Measurements from ENCODE around the gene WNT11. TPM values are rescaled to one million over a fixed set of nuclear protein-coding genes. Genes with fewer than 3 reads are reported as not detected.
A peak's percentile ranks its signal among the peaks of the same experiment; 100 is the strongest.

Gene WNT11
- polyA plus RNA-seq (ENCODE audit: insufficient read length in 4 of 4), result 10 to 100 TPM; 17.3 to 22.7 (median 20.8) TPM

DNA sequence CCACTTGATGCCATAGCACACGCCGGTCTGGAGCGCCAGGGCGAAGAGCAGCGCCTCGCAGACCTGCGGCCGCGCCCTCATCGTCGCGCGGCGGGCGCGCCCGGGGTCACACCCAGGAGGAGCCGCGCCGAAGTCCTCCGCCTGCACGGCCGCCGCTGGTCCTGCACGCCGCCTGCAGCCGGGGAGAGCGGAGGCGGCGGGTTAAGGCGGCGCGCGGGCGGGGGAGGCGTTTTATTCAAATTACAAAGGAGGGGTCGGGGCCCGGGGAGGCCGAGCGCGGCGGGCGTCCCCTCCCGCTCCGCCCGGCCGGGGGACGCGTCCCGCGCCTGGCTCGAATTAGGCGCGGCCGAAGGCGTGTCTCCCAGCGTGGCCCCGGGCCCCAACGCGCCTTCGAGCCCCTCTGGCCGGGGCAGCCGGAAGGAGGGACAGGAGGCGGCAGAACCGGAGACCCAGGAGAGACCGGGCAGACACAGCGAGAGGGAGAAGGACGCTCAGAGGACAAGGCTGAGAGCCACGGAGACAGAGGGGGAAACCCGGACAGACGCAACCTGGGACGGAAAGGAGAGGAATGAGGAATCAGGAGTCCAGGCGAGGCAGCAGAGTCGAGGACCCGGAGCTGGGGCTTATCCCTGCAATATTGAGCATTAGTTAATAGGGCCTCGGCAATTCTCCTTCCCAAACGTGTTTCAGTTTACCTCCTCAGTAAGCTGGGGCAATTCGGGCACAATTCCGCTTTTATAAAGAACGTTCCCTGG, at the start of gene WNT11:
WNT11 (minus strand) TSS at position 176 of the 755 bp plus-strand sequence; CDS start at position 81, 95 bp downstream.
- peak in 1 of 4 donors; percentile 36 for DNase-seq (ENCODE audit: low read depth in 4 of 4, low spot score in 2 of 4)

- DNase-seq (ENCODE audit: low read depth in 4 of 4, low spot score in 2 of 4), result no peak
Observed at GRCh38 chr11:76253416-76253815, 47.1 kb upstream of the WNT11 start.

DNA sequence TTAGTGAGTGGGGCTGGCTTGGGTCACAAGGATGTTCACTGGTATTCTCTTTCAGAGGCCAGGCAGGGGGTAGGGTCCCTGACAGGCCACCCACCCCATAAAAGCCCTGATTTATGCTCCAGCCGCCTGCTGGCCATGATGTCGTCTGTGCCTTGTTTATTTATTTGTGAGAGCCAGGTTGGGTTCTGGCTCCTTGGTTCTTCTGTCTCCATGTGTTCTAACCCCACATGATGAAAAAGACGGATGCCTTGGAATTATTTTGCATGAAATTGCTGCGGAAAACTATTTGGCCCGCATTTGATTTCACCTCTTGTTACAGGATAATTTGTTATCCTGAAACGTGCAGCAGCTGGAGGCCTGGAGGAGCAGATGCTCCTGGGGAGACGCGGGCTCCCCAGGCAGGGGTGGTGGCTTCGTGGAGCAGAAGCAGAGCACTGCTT, 46.3 kb upstream of the WNT11 start:
- no peak for DNase-seq (ENCODE audit: low read depth in 4 of 4, low spot score in 2 of 4)

DNA sequence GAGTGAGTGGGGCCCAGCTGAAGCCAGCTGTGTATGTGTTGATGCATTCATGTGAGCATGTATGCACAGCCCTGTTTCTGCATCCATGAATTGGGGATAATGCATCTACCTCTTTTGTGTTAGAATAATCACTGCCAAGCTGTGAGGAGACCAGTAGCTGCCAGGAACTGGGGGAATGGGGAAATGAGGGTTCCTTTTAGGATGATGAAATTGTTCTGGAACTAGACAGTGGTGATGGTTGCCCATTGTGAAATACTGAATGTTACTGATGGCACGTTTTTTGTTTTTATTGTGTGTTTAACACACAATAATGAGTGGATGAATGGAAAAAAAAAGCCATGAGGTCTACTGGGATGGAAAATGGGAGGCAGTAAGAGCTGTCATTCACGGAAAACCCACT, 45.3 kb upstream of the WNT11 start:
- no peak for DNase-seq (ENCODE audit: low read depth in 4 of 4, low spot score in 2 of 4)

GRCh38 chr11:76251226-76251575, 44.9 kb upstream of the WNT11 start:
- no peak for DNase-seq (ENCODE audit: low read depth in 4 of 4, low spot score in 2 of 4)

DNA sequence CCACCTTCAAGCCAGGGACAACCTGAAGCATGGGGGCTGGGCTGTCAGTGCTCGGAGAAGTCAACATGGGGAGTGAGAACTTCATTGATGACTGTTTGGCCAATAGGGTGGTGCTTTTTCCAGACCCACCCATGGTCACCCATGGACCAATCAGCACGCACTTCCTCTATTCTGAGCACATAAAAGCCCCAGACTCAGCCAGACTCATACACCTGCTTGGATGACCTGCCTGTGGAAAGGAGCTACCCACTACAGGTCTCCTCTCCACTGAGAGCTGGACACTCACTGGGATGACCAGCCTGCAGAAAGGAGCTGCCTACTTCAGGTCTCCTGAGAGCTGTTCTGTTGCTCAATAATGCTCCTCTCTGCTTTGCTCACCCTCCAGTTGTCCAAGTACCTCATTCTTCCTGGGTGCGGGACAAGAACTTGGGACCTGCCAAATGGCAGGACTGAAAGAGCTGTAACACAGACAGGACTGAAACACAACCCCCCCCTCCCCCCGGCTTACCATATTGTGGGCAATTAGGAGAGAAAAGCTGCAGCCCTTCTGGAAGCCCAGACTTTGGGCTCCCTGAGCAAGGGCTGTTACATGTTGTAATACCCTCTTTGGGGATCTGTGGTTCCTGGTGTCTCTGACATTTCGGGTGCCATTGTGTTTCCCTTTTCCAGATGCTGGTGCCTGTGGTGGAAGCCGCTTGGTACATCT, 44.4 kb upstream of the WNT11 start:
- DNase-seq (ENCODE audit: low read depth in 4 of 4, low spot score in 2 of 4), result no peak

DNA sequence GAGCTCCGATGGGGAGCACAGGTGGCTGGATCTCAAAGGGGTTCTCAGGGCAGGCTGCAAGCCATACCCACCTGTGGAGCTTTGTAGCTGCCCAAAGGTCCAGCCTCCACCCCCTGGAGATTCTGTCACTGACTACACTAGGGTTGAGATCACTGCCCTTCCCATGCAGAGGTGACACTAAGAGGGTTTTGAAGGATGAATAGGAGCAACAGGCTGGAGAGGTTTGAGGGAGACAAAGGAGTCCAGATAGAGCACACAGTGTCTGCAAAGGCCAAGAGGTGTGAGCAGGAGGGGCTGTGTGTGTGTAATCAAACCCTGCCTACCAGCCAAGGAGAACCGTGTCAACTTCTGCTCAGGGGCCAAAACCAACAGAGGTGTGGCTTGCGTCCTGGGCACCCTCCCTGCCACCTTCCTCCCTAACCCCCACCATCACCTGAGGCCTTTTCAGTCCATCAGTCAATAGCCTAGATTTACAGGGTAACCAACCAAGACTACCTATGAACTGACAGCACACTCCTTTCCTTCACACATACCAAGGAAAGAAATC, 43.0 kb upstream of the WNT11 start:
- no peak for DNase-seq (ENCODE audit: low read depth in 4 of 4, low spot score in 2 of 4)

DNA sequence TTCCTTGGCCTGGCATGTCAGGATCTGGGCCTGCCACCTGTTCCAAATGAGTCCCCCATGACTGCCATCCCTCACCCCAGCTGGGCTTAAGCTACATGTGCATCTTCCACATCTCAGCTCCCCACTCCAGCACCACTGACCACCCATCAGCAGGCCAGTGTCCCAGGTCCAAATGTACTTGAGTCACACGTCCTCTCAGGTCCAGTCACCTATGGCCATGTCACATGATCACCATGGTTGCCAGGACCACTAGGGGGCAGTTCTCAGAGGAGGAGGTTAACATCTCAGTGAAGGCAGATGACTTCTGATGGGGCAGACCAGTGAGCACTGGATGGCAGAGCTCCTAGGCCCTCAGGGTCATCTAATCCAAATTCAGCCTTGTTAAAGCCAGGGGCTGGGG, 41.9 kb upstream of the WNT11 start:
- DNase-seq (ENCODE audit: low read depth in 4 of 4, low spot score in 2 of 4), result no peak

DNA sequence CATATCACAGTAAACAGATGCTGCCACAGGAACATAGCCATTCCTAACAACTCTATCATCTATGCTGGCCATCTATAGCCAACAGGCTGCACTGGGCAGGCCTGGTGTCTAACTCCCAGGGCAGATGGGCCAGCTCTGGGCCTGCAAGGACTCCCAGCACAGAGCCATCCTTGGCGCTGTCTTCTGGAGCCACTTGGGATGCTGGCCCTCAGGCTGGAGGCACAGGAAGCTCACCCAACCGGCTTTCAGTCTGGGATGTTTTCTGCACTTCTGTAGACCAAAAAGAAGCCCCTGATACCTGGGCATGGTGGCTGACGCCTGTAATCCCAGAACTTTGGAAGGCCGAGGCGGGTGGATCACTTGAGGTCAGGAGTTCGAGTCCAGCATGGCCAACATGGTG, 40.8 kb upstream of the WNT11 start:
- no peak for DNase-seq (ENCODE audit: low read depth in 4 of 4, low spot score in 2 of 4)

DNA sequence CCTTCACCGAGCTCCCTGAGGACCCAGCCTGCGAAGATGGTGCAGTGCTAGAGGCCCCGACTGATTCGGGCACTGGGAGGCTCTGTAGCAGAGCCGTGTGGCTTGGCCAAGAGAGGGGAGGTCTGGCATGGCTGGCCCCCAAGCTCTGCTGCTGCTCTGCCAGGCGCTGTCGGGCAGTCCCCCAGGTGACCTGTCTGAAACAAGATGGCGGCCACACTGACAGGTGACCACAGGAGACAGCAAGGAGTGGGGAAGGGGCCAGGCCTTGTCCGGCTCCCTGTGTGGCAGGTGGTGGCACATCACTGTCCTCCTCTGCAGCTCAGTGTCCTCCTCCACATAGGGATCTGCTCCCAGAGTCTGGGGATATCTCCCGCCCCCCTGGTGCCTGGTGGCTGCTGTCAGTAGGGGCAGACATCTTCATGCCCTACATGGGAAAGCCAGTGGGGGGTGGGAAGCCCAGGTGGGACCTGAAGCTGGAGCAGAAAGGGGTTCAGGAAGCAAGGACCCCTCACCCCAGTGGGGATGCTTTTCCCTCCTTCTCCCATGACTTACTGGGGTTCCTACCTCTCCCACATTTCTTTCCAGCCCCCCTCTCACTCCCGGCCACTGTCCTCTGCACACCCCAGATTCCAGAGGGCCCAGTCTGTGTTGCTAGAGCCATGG, 40.1 kb upstream of the WNT11 start:
- no peak for DNase-seq (ENCODE audit: low read depth in 4 of 4, low spot score in 2 of 4)

DNA sequence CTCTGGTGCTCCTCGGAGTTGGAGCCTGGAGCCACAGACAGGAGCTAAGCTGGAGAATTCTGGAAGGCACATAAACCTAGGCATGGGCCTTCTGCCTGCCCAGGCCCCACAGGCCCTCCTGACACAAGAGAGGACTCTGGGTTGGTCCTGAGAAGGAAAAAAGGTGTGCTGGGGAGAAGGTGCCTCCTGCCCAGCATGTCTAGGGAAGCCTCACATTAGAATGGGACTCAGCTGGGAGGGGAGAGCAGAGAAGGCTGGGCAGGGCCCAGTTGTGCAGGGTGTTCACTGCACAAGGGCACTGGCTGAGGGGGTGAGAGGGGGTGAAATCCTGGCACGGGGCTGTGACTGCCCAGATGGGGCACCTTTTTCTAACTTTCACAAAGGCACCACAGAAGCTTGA, 39.4 kb upstream of the WNT11 start:
- DNase-seq (ENCODE audit: low read depth in 4 of 4, low spot score in 2 of 4), result no peak

- DNase-seq (ENCODE audit: low read depth in 4 of 4, low spot score in 2 of 4), result no peak
Observed at GRCh38 chr11:76244316-76244851, 38.1 kb upstream of the WNT11 start.

GRCh38 chr11:76243957-76244285, 37.6 kb upstream of the WNT11 start:
- no peak for DNase-seq (ENCODE audit: low read depth in 4 of 4, low spot score in 2 of 4)

DNA sequence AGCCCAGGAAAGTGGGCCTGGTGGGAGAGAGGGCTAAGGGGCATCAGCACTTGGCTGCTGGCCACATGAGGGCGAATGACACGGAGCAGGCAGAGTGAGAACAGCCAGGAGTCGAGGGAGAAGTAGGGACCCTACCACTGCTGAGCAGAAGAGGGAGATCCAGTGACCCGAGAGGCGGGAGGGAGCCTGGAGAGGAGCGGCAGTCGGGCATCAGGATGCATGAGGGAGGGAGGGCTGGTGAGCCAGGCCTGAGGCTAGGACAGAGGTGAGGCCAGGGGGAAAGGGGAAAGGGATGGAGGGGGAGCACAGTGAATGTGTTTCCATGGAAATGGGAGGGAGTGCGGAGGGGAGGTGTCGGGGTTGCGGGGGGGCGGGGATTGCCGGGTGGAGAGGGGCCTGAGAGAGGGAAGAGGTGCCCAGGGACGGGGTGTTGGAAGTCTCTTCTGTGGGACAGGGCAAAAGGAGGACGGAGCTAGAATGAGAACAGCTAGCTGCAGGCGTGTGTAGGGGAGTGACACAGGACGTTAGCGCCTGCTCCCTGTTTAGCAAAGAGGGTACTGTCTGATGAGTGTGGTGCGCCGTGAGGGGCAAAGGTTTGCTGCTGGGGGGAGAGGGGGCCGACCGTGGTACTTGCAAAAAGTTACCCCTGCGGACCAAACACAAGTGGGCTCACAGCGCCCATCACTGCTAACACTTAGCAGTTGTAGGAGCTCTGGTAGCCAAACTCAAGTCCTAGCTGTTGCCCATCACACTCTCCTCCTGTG, 37.1 kb upstream of the WNT11 start:
- DNase-seq (ENCODE audit: low read depth in 4 of 4, low spot score in 2 of 4), result no peak

GRCh38 chr11:76242004-76242779, 35.9 kb upstream of the WNT11 start:
- no peak for DNase-seq (ENCODE audit: low read depth in 4 of 4, low spot score in 2 of 4)

- DNase-seq (ENCODE audit: low read depth in 4 of 4, low spot score in 2 of 4), result no peak
Observed at GRCh38 chr11:76241243-76242000, 35.1 kb upstream of the WNT11 start.

DNA sequence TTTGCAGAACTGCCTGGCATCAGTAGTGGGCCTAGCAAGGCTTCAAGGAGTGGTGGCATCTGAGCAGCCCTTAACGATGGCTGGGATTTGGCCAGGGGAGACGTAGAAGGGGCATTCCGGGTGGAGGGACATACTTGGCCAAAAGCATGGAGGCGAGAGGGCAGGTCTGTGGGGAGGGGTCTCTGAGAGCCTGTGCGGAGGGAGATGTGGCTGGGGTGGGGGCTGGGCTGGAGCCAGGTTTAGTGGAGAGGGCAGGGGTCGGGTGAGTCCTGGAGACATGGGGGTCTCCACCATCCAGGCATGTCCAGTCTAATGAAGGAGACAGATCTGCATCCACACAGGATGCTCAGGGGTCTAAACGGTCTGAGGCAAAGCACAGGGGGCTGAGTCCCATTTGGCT, 34.4 kb upstream of the WNT11 start:
- no peak for DNase-seq (ENCODE audit: low read depth in 4 of 4, low spot score in 2 of 4)

DNA sequence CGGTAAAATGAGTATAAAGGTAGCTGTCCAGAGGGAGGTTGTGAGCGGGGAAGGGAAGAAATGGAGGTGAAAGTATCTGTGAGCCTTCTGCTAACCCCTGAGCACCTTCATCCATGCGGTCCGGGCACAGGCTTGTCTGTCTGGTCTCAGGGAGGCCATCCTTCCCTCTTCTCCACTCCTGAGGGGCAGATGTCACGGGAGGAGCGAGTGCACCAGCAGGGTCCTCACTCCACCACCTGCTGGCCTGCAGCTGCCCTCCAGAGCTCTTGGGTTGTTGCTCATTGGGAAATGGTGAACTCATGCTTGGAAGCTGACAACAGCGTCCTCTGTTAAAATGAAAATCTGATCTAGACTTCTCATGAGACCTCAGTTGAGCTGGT, 33.8 kb upstream of the WNT11 start:
- no peak for DNase-seq (ENCODE audit: low read depth in 4 of 4, low spot score in 2 of 4)
